NCI-H146 treated with DMSO at 0.1 percent for 48 hours (cell line): ENCODE measurements around the gene MARCHF6.
"Not testable (repeated sequence)": the region's sequence is repeated elsewhere in the genome, so short reads cannot be mapped to it uniquely, and the experiment has no call there.

ENCODE experiments used
- DNase-seq: peaks from one replicate; lab custom pipeline; 2025; ENCODE audit not compliant: unreplicated experiment; lab: John Stamatoyannopoulos, UW

The MARCHF6 gene, protein sequence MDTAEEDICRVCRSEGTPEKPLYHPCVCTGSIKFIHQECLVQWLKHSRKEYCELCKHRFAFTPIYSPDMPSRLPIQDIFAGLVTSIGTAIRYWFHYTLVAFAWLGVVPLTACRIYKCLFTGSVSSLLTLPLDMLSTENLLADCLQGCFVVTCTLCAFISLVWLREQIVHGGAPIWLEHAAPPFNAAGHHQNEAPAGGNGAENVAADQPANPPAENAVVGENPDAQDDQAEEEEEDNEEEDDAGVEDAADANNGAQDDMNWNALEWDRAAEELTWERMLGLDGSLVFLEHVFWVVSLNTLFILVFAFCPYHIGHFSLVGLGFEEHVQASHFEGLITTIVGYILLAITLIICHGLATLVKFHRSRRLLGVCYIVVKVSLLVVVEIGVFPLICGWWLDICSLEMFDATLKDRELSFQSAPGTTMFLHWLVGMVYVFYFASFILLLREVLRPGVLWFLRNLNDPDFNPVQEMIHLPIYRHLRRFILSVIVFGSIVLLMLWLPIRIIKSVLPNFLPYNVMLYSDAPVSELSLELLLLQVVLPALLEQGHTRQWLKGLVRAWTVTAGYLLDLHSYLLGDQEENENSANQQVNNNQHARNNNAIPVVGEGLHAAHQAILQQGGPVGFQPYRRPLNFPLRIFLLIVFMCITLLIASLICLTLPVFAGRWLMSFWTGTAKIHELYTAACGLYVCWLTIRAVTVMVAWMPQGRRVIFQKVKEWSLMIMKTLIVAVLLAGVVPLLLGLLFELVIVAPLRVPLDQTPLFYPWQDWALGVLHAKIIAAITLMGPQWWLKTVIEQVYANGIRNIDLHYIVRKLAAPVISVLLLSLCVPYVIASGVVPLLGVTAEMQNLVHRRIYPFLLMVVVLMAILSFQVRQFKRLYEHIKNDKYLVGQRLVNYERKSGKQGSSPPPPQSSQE

DNA sequence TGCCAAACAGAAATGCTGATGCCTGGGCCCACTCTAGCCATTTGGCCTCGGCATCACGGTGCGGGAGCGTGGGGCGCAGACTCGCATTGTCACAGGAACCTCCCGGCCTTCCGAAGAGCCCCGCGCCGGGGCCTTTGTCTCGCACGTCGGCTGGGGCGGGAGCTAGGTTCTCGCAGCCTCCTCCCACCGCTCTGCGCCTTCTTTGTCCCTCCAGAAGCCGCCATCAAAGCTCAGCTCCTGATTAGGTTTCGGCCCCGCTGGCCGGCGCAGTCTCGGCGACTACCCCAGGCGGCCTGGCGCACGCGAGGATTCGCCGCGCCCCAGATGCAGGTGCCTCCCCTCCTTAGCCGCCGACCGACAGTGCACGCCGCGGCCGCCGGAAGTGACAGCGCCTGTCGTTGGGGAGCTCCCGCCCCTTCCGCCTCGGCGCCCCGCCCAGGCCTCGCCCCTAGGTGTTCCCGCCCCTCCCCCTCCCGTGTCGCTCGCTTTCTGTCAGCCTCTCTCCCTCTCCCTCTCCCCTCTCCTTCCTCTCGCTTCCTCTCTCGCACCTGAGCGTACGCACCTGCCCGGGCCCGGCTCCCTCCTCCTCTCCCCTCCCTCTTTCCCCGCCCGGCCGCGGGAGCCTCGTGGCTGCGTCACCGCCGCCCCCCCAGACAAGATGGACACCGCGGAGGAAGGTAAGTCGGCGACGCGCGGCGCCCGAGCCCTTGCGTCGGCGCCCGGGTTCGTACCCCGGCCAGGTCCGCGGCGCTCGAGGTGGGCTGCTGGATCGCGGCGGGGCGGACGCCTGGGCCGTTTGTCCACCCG, at the start of gene MARCHF6:
Gene MARCHF6 (plus strand): TSS at position 455 of the 807 bp plus-strand sequence. CDS start 204 bp downstream, at position 659.
- DNase-seq, result peak; percentile 93

GRCh38 chr5:10303699-10304170, 49.8 kb upstream of the MARCHF6 start:
- DNase-seq, result no peak

GRCh38 chr5:10304932-10305331, 48.6 kb upstream of the MARCHF6 start:
- DNase-seq, result no peak

DNA sequence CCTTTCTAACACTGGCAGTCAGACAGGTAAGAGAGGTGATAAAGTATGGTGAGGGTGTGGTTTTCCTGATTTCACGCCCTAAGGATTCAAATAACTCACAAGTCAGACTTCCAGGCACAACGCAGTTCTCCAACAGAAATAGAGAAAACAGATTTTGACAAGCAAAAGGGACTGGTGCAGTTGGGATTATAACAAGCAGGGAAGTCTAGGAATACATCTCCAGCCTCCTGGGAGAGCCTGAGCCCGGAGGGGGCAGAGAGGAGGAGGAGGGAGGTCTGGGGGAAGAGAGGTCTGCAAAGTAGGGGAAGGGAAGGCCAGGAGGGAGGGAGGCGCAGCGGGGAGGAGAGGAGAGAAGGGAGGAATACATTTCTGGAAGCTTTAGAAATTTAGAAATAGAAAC, 47.4 kb upstream of the MARCHF6 start:
- no peak for DNase-seq

DNA sequence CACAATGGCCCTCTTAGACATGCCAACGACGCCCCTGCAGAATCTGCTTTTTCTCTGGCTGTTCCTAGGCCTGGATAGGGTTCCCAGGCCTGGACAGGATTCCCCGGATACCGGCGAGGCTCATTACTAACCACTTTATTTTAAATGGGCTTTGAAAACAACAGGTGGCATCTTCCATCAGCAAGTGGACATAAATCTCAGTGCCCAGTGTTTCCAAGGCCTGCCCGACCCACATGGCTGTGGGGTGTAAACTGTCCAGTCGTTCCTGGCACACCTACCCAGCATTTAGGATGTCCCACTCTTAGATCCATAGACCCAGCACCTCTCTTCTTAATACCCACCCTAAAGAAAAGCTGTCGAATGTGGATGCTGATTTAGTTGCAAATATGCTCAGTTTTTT, 46.7 kb upstream of the MARCHF6 start:
- peak; percentile 16 for DNase-seq

- peak; percentile 58 for DNase-seq
Measured at GRCh38 chr5:10307206-10308148, 46.0 kb upstream of the MARCHF6 start, which contains the start of gene CMBL. TSS of gene CMBL (minus strand) at chr5:10307902. CDS start at chr5:10290762, 17,140 bp downstream.

DNA sequence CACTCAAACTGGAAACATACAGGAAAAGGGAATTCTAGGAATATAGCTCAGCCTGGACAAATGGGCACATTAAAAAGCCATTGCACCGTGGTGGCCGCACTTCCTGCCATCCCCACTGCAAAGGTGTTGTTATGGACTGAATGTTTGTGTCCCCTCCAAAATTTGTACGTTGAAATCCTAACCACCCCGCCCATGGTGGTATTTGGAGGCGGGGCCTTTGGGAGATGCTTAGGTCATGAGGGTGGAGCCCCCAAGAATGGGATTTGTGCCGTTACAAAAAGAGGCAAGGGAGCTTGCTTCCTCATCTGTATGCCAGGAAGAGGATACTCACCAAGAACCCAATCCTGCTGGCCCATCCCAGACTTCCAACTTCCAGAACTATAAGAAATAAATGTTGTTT, 44.7 kb upstream of the MARCHF6 start:
- no peak for DNase-seq

GRCh38 chr5:10310066-10310779, 43.3 kb upstream of the MARCHF6 start:
- DNase-seq, result no peak

DNA sequence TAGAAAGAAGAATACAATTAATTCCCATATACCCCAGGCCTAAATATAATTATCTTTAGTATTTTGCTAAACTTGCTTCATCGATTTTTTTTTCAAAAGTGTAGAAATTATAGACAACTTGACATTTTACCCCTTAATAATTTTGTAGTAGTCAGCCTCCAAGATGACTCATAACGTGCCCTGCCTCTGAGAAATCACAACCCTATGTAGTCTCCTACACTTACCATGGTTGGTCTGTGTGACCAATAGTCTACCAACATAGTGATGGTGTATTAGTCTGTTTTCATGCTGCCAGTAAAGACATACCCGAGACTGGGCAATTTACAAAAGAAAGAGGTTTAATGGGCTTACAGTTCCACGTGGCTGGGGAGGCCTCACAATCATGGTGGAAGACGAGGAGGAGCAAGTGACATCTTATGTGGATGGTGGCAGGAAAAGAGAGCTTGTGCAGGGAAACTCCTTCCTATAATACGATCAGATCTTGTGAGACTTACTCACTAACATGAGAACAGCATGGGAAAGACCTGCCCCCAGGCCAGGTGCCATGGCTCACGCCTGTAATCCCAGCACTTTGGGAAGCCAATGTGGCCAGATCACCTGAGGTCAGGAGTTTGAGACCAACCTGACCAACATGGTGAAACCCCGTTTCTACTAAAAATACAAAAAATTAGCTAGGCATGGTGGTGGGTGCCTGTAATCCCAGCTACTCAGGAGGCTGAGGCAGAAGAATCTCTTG, 42.5 kb upstream of the MARCHF6 start:
- DNase-seq, result not testable (repeated sequence)

GRCh38 chr5:10311595-10312425, 41.7 kb upstream of the MARCHF6 start:
- no peak for DNase-seq

GRCh38 chr5:10315201-10315600, 38.3 kb upstream of the MARCHF6 start:
- DNase-seq, result no peak

DNA sequence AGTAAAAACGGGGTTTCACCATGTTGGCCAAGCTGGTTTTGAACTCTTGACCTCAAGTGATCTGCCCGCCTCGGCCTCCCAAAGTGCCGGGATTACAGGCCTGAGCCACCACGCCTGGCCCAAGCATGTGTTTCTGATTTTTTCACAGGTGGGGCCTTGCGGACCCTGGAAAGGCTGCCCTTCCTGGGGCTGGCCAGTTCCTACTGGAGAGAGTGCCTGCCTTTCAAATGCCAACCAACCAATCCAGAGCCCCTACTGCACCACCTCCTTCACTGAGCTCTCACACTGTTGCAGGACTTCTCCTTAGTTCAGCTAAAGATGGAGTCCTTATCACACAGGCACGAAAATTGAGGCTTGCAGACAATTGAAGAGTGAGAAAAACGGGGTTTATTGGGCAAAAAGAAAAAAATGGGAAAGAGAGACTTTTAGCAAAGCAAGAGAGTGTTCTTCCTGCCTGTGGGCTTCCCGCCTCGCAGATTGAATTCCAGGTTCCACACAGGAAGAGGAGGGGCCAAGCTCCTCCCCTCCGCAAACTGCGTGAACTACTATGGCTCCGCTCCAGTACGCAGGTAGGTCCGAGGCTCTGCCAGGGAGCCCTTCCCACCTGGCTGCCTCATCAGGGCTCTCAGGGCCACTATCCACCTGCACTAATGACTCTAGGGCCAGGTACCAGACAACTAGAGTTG, 37.5 kb upstream of the MARCHF6 start:
- DNase-seq, result no peak

DNA sequence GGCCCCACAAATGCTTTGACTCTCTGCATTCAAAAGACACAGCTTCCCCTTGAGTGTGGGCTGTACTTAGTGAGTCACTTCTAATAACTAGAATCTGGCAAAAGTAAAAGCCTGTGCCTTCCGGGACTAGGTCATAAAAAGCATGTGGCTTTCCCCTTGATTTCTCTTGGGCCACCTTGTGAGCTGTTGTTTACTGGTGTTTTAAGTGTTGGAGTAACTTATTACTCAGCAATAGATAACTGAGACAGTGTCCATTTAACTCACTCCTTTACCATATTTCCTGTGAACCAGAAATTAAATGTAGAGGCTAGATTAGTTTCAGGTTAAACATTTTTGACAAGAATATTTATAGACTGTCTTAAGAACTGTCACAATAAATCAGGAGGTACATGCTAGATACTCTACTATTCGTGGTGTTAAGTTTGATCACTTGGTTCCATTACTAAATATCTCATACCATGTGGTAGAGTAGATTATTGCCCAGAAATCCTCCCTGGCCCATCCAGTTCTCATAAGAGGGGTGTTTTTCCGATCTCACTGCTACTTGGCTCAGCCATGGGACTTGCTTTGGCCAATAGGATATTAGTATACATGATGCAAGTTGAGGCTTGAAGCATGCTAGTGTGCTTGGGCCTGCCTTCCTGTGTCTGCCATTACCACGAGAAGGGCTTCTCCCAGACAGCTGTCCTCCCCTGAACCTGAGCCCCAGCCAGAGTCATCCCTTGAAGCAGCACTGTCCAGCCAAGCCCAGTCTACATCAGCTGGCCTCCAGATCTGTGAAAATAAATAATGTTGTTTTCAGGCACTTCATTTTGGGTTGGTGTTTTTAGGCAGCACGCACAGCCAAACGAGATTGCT, 35.4 kb upstream of the MARCHF6 start:
- DNase-seq, result no peak

- DNase-seq, result no peak
Measured at GRCh38 chr5:10319202-10319851, 34.2 kb upstream of the MARCHF6 start.

DNA sequence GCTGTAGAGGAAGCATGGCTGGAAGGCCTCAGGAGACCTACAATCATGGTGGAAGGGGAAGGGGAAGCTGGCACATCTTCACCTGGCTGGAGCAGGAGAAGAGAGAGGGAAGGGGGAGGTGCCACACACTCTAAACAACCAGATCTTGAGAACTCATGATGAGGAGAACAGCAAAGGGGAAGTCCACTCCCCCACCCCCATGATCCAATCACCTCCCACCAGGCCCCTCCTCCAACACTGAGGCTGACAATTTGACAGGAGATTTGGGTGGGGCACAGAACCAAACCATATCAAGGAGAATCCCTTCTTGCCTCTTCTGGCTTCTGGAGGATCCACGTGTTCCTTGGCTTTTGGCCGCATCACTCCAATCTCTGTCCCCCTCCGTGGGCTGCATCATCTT, 32.7 kb upstream of the MARCHF6 start:
- DNase-seq, result no peak

- DNase-seq, result no peak
Measured at GRCh38 chr5:10321882-10322281, 31.6 kb upstream of the MARCHF6 start.
